Measurements from ENCODE around the gene FLNB.

DNA sequence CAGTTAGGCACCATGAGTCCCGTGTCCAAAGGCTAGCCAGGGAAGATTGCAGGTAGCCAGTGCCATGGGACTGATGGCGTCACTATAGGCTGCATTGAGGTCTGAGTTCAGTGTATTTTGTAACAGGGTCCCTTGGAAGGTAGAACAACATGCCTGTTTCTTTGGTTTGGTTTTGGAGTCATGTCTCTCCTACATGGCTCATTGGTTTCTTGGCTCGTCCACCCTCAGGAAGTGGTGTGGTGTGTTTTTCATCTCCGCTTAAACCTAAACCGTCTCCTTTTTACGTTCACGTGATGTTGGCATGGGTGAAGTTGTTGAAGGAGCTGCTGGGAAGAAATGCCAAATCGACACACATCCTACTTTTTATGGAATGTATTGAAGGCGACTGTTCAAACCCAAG lies 71.6 kb downstream of the FLNB start:
- TF ChIP-seq EZH2phosphoT487 (IDR thresholded peaks at IDR 0.05; ENCODE audit: insufficient read depth, low read depth) (no peak), EZH2 (IDR thresholded peaks at IDR 0.05; ENCODE audit: insufficient read depth, poor library complexity, severe bottlenecking) (no peak)

Measured in GM23248 (cell line).